BLaER1 treated with 17β-estradiol and CSF1 and Interleukin-3, amounts not matched to agents 10 nM and 100 nM (cell line): ENCODE data around the gene MAPRE2.
"Not testable (repeated sequence)": the region's sequence is repeated elsewhere in the genome, so short reads cannot be mapped to it uniquely, and the experiment has no call there.

Experiments
- H3K27ac ChIP-seq, 11 experiments: shearing (Covaris generic); formaldehyde crosslinking; 2 replicates each; pipeline ENCODE4 v1.8.1; 2022
- H3K27me3 ChIP-seq, 11 experiments: shearing (Covaris generic); formaldehyde crosslinking; 2 replicates each; pipeline ENCODE4 v1.8.1; 2022
- H3K36me3 ChIP-seq, 11 experiments: shearing (Covaris generic); formaldehyde crosslinking; 2 replicates each; pipeline ENCODE4 v1.8.1; 2022
- H3K4me1 ChIP-seq, 10 experiments: shearing (Covaris generic); formaldehyde crosslinking; 2 replicates each; pipeline ENCODE4 v1.8.1; 2022
- H3K4me2 ChIP-seq, 11 experiments: shearing (Covaris generic); formaldehyde crosslinking; 2 replicates each; pipeline ENCODE4 v1.8.1; 2022
- H3K4me3 ChIP-seq, 10 experiments: shearing (Covaris generic); formaldehyde crosslinking; 2 replicates each; pipeline ENCODE4 v1.8.1; 2022
- H3K9ac ChIP-seq, 11 experiments: shearing (Covaris generic); formaldehyde crosslinking; 2 replicates each; pipeline ENCODE4 v1.8.1; 2022
- H3K9me3 ChIP-seq, 11 experiments: shearing (Covaris generic); formaldehyde crosslinking; replicated peaks in 1 of 11; 2 replicates each; pipeline ENCODE4 v1.8.1; 2022
- H4K20me1 ChIP-seq, 11 experiments: shearing (Covaris generic); formaldehyde crosslinking; 2 replicates each; pipeline ENCODE4 v1.8.1; 2022
- Cebpa-rat ChIP-seq, 11 experiments: shearing (Covaris generic); IDR thresholded peaks; 2 replicates each; pipeline ENCODE4 v1.8.1; 2022

MAPRE2 gene

GRCh38 chr18:35097763-35098162, 56.5 kb downstream of the MAPRE2 start:
- Histone ChIP-seq H3K36me3 (peaks cover 33 to 60% (median 54%) of the 10 kb centered on the region in 11 experiments; a peak in 21 of 22 replicates), H4K20me1 (peaks cover 0 to 8% (median 0%) of the 10 kb centered on the region in 11 experiments; a peak in 2 of 22 replicates), H3K27ac (no peak overlapping the region), H3K4me3 (no peak overlapping the region), H3K27me3 (no peaks in the 10 kb centered on the region), H3K4me2 (no peak overlapping the region), H3K9ac (no peak overlapping the region), H3K9me3 (0 out of 22 replicates have a peak, but pooled peaks cover 0 to 3% (median 0%) of the 10 kb centered on the region in 11 experiments), H3K4me1 (no peaks in the 10 kb centered on the region)
- TF ChIP-seq Cebpa-rat (IDR thresholded peaks at IDR 0.05): no peak

- H3K36me3 ChIP-seq: peaks cover 38 to 82% (median 70%) of the 10 kb centered on the region in 11 experiments; a peak in 21 of 22 replicates
- no peaks in the 10 kb centered on the region for H3K27me3 ChIP-seq
- no peak overlapping the region for H3K9ac ChIP-seq
- H3K4me1 ChIP-seq: no peaks in the 10 kb centered on the region
- no peak overlapping the region for H3K4me3 ChIP-seq
- H3K27ac ChIP-seq: no peak overlapping the region
- 0 out of 22 replicates have a peak, but pooled peaks cover 0 to 3% (median 0%) of the 10 kb centered on the region in 11 experiments for H3K9me3 ChIP-seq
- no peak overlapping the region for H3K4me2 ChIP-seq
- H4K20me1 ChIP-seq: peaks cover 0 to 4% (median 0%) of the 10 kb centered on the region in 11 experiments; a peak in 2 of 22 replicates
- no peak for TF ChIP-seq Cebpa-rat (IDR thresholded peaks at IDR 0.05)
These were observed 58.7 kb downstream of the MAPRE2 start for GRCh38 chr18:35099911-35100310.

GRCh38 chr18:35104391-35105051, 63.3 kb downstream of the MAPRE2 start:
- peaks cover 20 to 79% (median 68%) of the 10 kb centered on the region in 11 experiments; a peak in 21 of 22 replicates for H3K36me3 ChIP-seq
- H3K4me2 ChIP-seq: no peak overlapping the region
- H4K20me1 ChIP-seq: no peaks in the 10 kb centered on the region
- no peak overlapping the region for H3K4me3 ChIP-seq
- H3K27me3 ChIP-seq: no peaks in the 10 kb centered on the region
- no peak overlapping the region for H3K9ac ChIP-seq
- H3K4me1 ChIP-seq: no peaks in the 10 kb centered on the region
- H3K9me3 ChIP-seq: peaks cover 3 to 22% (median 12%) of the 10 kb centered on the region in 11 experiments; a peak in 15 of 22 replicates
- TF ChIP-seq Cebpa-rat (IDR thresholded peaks at IDR 0.05): no peak
- H3K27ac ChIP-seq: no peak overlapping the region

- Histone ChIP-seq H3K4me2 (no peak overlapping the region), H3K36me3 (peaks cover 22 to 71% (median 61%) of the 10 kb centered on the region in 11 experiments; a peak in 21 of 22 replicates), H3K27me3 (no peaks in the 10 kb centered on the region), H3K4me3 (no peak overlapping the region), H4K20me1 (no peaks in the 10 kb centered on the region), H3K4me1 (no peaks in the 10 kb centered on the region), H3K9ac (no peak overlapping the region), H3K27ac (no peak overlapping the region), H3K9me3 (peaks cover 12 to 36% (median 22%) of the 10 kb centered on the region in 11 experiments)
- no peak for TF ChIP-seq Cebpa-rat (IDR thresholded peaks at IDR 0.05)
These were observed 65.0 kb downstream of the MAPRE2 start for GRCh38 chr18:35106013-35106844.

- H3K4me2 ChIP-seq: no peak overlapping the region
- no peaks in the 10 kb centered on the region for H3K4me1 ChIP-seq
- H3K27ac ChIP-seq: no peak overlapping the region
These were observed 65.6 kb downstream of the MAPRE2 start for GRCh38 chr18:35106845-35107148.

GRCh38 chr18:35107216-35107615, 66.0 kb downstream of the MAPRE2 start:
- Histone ChIP-seq H3K9me3 (peaks cover 22 to 43% (median 32%) of the 10 kb centered on the region in 11 experiments), H4K20me1 (no peaks in the 10 kb centered on the region), H3K4me3 (no peak overlapping the region), H3K4me2 (no peak overlapping the region), H3K9ac (no peak overlapping the region), H3K27me3 (no peaks in the 10 kb centered on the region), H3K36me3 (peaks cover 16 to 71% (median 54%) of the 10 kb centered on the region in 11 experiments; a peak in 21 of 22 replicates), H3K4me1 (no peaks in the 10 kb centered on the region), H3K27ac (no peak overlapping the region)
- TF ChIP-seq Cebpa-rat (IDR thresholded peaks at IDR 0.05): no peak

More at GRCh38 chr18:35106845-35107148, 65.6 kb downstream of the MAPRE2 start:
- Histone ChIP-seq H3K27me3 (no peaks in the 10 kb centered on the region), H3K9me3 (peaks cover 18 to 41% (median 27%) of the 10 kb centered on the region in 11 experiments), H4K20me1 (no peaks in the 10 kb centered on the region), H3K9ac (no peak overlapping the region), H3K4me3 (no peak overlapping the region), H3K36me3 (peaks cover 20 to 71% (median 57%) of the 10 kb centered on the region in 11 experiments; a peak in 21 of 22 replicates)
- no peak for TF ChIP-seq Cebpa-rat (IDR thresholded peaks at IDR 0.05)

GRCh38 chr18:35108088-35108487, 66.9 kb downstream of the MAPRE2 start:
- not testable (repeated sequence) for H3K27ac ChIP-seq, H3K9ac ChIP-seq, H3K27me3 ChIP-seq, H3K4me1 ChIP-seq, H3K4me2 ChIP-seq, H3K4me3 ChIP-seq, H4K20me1 ChIP-seq
- Histone ChIP-seq H3K9me3 (peaks cover 31 to 52% (median 39%) of the 10 kb centered on the region in 11 experiments), H3K36me3 (peaks cover 15 to 70% (median 54%) of the 10 kb centered on the region in 11 experiments; a peak in 19 of 22 replicates)

GRCh38 chr18:35110059-35110458, 68.8 kb downstream of the MAPRE2 start:
- H3K9ac ChIP-seq: no peak overlapping the region
- no peaks in the 10 kb centered on the region for H3K27me3 ChIP-seq
- no peak for TF ChIP-seq Cebpa-rat (IDR thresholded peaks at IDR 0.05)
- no peak overlapping the region for H3K27ac ChIP-seq
- no peaks in the 10 kb centered on the region for H4K20me1 ChIP-seq
- no peak overlapping the region for H3K4me3 ChIP-seq
- H3K4me2 ChIP-seq: no peak overlapping the region
- peaks cover 7 to 13% (median 11%) of the 10 kb centered on the region in 10 experiments; a peak in 18 of 20 replicates for H3K4me1 ChIP-seq
- H3K36me3 ChIP-seq: peaks cover 9 to 52% (median 39%) of the 10 kb centered on the region in 11 experiments; a peak in 16 of 22 replicates
- peaks cover 31 to 52% (median 39%) of the 10 kb centered on the region in 11 experiments for H3K9me3 ChIP-seq
